Activated CD4-positive, alpha-beta T cell treated with anti-CD3 and anti-CD28 coated beads for 36 hours (primary cell): ENCODE data around the gene RECK. TPM values are rescaled to one million over a fixed set of nuclear protein-coding genes. Genes with fewer than 3 reads are reported as not detected.
"Not testable (repeated sequence)": the region's sequence is repeated elsewhere in the genome, so short reads cannot be mapped to it uniquely, and the experiment has no call there.

Experiments used
- ATAC-seq: fragments of 200-7000 bp; cut with Tn5 transposase; one replicate; pipeline ENCODE4 v1.10.0; 2021; ENCODE audit warnings: mild to moderate bottlenecking, moderate library complexity
- CTCF ChIA-PET: fragments of 350-600 bp; sonication (Branson Sonifier 250); formaldehyde crosslinking; loops from one replicate; lab custom pipeline; 2021; ENCODE audit warnings: antibody characterized with exemption; lab: Charles Lee
- POLR2A ChIA-PET: fragments of 350-600 bp; sonication (Branson Sonifier 250); formaldehyde crosslinking; loops from one replicate; lab custom pipeline; 2021; ENCODE audit warnings: antibody characterized with exemption, inconsistent platforms; lab: Charles Lee
- DNase-seq: peaks from one replicate; pipeline ENCODE4 v3.0.0-alpha.2; 2020
- H3K27ac Mint-ChIP-seq: one replicate; pipeline ENCODE4 v1.8.0; 2021; ENCODE audit warnings: mixed read lengths
- H3K27me3 Mint-ChIP-seq: one replicate; pipeline ENCODE4 v1.8.0; 2021; ENCODE audit warnings: mixed read lengths
- H3K36me3 Mint-ChIP-seq: one replicate; pipeline ENCODE4 v1.8.0; 2021; ENCODE audit warnings: low read depth, mixed read lengths
- H3K4me1 Mint-ChIP-seq: one replicate; pipeline ENCODE4 v1.8.0; 2021; ENCODE audit warnings: mixed read lengths
- H3K4me3 Mint-ChIP-seq: one replicate; pipeline ENCODE4 v1.8.0; 2021; ENCODE audit warnings: mild to moderate bottlenecking, moderate library complexity, mixed read lengths
- H3K9me3 Mint-ChIP-seq: one replicate; pipeline ENCODE4 v1.8.0; 2021; ENCODE audit warnings: low read depth, mixed read lengths
- intact Hi-C, 2 experiments: fragments of 100-400 bp; cut with DNase I in 1 of 2; cut with micrococcal nuclease in 1 of 2; formaldehyde crosslinking; loops; one replicate each; pipeline versions ENCODE4 v1.14.2 to v1.15.1; 2022 to 2024; cut with DNase I, micrococcal nuclease
- total RNA-seq, 2 experiments: library from RNA; stranded (reverse); gene quantifications; one replicate each; pipeline ENCODE4 v1.2.3, GENCODE V29; 2021

RECK gene
- total RNA-seq, 2 experiments from 2014 or later: 5.0 to 5.6 TPM

DNA sequence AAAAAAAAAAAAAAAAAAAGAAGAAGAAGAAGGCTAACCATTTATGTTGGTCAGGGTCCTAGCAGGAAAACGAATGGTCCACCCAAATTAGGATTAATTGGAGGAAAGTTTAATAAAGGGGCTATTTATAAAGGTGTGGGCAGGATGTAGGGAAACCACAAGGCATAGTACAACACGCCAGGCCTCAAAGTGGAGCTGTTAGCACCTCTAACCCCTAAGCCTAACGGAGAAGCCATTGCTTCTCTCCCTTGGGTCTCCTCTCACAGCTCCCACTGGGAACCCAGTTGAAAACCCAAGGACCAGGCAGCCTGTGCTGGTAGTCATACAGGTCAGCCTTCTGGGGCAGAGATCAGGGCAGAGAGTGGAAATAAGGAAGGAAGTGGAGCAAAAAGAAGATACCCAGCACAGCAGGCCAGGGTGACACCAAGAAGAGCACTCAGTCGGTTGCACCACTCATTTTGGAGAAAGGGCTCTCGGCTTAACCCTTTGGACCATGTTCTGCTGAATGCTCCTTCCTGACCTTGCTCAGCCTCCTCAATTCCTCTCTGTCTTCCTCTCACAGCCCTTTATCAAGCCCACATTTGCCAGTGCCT lies 91.0 kb downstream of the RECK start:
- H3K4me3 Mint-ChIP-seq: no peak overlapping the region
- peaks cover 5% of the 10 kb centered on the region for H3K36me3 Mint-ChIP-seq
- POLR2A ChIA-PET: no interaction called here
- no peaks in the 10 kb centered on the region for H3K9me3 Mint-ChIP-seq
- CTCF ChIA-PET: interaction anchor here (0.6 to 0.7 kb wide), 4 partner anchors 19 to 62 kb away, joined by 3 to 7 read pairs (median 4); no protein-coding TSS in a partner anchor
- H3K27ac Mint-ChIP-seq: no peak overlapping the region
- DNase-seq (no peak), ATAC-seq (no peak)
- H3K27me3 Mint-ChIP-seq: no peaks in the 10 kb centered on the region
- peaks cover 17% of the 10 kb centered on the region for H3K4me1 Mint-ChIP-seq
- intact Hi-C loops: no loop called here

DNA sequence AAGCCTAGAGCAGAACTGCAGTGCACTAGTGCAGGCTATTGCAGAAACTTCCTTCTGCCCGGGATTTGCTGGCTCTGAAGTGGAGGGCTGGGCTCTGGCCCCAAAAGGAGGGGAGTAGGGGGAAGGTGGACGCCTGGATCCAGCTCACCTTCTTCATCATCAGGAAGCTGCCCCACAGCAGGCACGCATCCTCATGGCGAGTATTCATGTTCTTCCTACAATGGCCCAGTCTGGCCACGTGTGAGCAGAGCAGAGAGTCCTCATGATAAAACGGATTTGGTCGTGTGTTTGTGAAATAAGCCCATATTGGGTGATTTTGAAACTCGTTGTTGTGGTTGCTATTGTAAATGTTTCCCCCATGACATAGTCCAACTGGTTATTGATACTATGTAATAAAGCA lies 91.6 kb downstream of the RECK start:
- no peak overlapping the region for H3K4me3 Mint-ChIP-seq
- POLR2A ChIA-PET: no interaction called here
- H3K36me3 Mint-ChIP-seq: no peaks in the 10 kb centered on the region

DNA sequence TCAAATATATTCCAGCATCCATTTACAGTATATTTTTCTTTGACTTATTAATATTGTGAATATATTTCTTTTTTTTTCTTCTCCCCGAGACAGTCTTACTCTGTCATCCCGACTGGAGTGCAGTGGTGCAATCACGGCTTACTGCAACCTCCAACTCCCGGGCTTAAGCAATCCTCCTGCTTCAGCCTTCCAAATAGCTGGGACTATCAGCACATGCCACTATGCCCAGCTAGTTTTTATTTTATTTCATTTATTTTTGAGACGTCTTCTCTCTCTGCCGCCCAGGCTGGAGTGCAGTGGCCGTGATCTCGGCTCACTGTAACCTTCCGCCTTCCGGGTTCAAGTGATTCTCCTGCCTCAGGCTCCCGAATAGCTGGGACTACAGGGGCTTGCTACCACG lies 92.4 kb downstream of the RECK start:
- ATAC-seq (no peak), DNase-seq (no peak)
- intact Hi-C loops: no loop called here
- Mint-ChIP-seq H3K27ac (no peak overlapping the region), H3K36me3 (no peaks in the 10 kb centered on the region), H3K4me1 (peaks cover 17% of the 10 kb centered on the region), H3K9me3 (no peaks in the 10 kb centered on the region), H3K27me3 (no peaks in the 10 kb centered on the region), H3K4me3 (no peak overlapping the region)
- POLR2A ChIA-PET: no interaction called here
- CTCF ChIA-PET: interaction anchor here (0.6 to 2.4 kb wide), 4 partner anchors 15 to 26 kb away, joined by 3 to 9 read pairs (median 4); no protein-coding TSS in a partner anchor

More for the DNA sequence above, 91.6 kb downstream of the RECK start:
- ATAC-seq: no peak
- H3K4me1 Mint-ChIP-seq: peaks cover 17% of the 10 kb centered on the region
- CTCF ChIA-PET: interaction anchor here (0.6 to 0.7 kb wide), 2 partner anchors 25 to 62 kb away, joined by 4 to 7 read pairs; no protein-coding TSS in a partner anchor
- no peaks in the 10 kb centered on the region for H3K27me3 Mint-ChIP-seq
- H3K9me3 Mint-ChIP-seq: no peaks in the 10 kb centered on the region
- intact Hi-C loops: no loop called here
- H3K27ac Mint-ChIP-seq: no peak overlapping the region
- DNase-seq: no peak

DNA sequence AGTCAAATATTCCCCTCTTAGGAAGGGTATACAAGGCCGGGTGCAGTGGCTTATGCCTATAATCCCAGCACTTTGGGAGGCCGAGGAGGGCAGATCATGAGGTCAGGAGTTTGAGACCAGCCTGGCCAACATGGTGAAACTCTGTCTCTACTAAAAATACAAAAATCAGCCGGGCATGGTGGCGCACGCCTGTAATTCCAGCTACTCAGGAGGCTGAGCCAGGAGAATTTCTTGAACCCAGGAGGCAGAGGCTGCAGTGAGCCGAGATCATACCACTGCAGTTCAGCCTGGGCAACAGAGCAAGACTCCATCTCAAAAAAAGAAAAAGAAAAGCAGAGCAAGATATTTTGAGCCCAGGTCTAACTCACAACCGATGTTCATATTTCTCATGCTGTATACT lies 95.0 kb downstream of the RECK start:
- CTCF ChIA-PET: interaction anchor here (0.6 to 2.4 kb wide), 5 partner anchors 18 to 108 kb away, joined by 3 to 9 read pairs (median 4); no protein-coding TSS in a partner anchor
- H3K27me3 Mint-ChIP-seq, ATAC-seq, H3K9me3 Mint-ChIP-seq, H3K36me3 Mint-ChIP-seq, DNase-seq, intact Hi-C loops, H3K4me3 Mint-ChIP-seq, POLR2A ChIA-PET, H3K27ac Mint-ChIP-seq: not testable (repeated sequence)
- peaks cover 16% of the 10 kb centered on the region for H3K4me1 Mint-ChIP-seq

DNA sequence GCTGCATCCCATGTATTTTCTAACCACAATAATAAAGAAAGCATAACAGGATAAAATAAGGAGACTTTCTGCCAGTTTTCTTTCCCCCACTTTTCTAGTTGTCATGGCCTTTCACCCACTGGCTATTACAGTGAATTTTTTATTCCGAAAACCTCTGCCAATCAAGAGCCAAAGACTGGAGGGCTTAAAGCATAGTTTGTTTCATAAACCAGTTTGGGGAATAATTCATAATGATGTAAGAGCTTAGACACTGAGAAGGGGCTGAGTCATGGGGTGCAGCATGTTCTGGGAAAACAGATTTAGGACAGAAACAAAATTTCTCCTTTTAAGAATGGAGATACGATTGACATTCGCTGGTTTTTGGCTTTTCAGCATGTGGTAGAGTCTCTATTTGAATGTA lies 95.4 kb downstream of the RECK start:
- Mint-ChIP-seq H3K27me3 (no peaks in the 10 kb centered on the region), H3K27ac (no peak overlapping the region), H3K9me3 (no peaks in the 10 kb centered on the region), H3K4me3 (no peak overlapping the region), H3K36me3 (no peaks in the 10 kb centered on the region), H3K4me1 (peaks cover 15% of the 10 kb centered on the region)
- ChIA-PET POLR2A (no interaction called here), CTCF (interaction anchor here (1.0 to 1.2 kb wide), 2 partner anchors 18 to 27 kb away, joined by 3 to 4 read pairs; no protein-coding TSS in a partner anchor)
- DNase-seq (no peak), ATAC-seq (no peak)
- intact Hi-C loops: no loop called here

DNA sequence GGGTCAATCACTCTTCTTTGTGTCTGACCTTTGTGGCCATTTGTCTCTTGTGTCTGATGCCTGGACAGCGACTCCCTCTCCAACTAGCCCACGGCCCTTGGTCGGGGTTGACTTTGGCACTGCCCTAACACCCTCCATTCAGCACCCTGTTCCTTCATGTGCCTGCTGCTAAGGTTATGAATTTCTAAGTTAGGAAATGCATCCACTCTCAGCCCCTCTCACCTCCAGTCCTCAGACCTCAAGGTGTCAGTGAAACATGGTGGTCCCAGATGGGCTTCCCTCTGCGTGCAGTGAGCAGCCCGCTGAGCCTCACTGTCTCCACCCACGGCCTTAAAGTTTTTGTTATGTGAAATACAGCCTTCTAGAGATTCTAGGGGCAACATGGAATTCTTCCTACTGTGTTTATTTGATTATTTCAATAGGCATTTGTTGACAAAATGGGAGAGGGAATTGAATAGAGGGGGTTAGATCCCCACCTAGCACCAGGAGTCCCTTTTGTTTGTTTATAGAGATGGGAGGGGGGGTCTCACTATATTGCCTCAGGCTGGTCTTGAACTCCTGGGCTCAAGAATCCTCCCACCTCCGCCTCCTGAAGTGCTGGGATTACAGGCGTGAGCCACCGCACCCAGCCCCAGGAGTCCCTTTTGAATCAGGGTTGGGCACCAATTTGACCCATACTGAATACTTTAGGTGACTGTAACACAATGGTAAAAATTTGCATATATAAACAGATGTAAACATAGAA lies 98.2 kb downstream of the RECK start:
- H3K36me3 Mint-ChIP-seq: no peaks in the 10 kb centered on the region
- H3K4me1 Mint-ChIP-seq: peaks cover 31% of the 10 kb centered on the region
- POLR2A ChIA-PET: no interaction called here
- no peak overlapping the region for H3K4me3 Mint-ChIP-seq
- intact Hi-C loops: loop anchor here (5.0 kb wide), 3 partner anchors 33 to 352 kb away; no protein-coding TSS in a partner anchor
- H3K9me3 Mint-ChIP-seq: no peaks in the 10 kb centered on the region
- DNase-seq (no peak), ATAC-seq (no peak)
- H3K27ac Mint-ChIP-seq: no peak overlapping the region
- no peaks in the 10 kb centered on the region for H3K27me3 Mint-ChIP-seq
- CTCF ChIA-PET: no interaction called here

DNA sequence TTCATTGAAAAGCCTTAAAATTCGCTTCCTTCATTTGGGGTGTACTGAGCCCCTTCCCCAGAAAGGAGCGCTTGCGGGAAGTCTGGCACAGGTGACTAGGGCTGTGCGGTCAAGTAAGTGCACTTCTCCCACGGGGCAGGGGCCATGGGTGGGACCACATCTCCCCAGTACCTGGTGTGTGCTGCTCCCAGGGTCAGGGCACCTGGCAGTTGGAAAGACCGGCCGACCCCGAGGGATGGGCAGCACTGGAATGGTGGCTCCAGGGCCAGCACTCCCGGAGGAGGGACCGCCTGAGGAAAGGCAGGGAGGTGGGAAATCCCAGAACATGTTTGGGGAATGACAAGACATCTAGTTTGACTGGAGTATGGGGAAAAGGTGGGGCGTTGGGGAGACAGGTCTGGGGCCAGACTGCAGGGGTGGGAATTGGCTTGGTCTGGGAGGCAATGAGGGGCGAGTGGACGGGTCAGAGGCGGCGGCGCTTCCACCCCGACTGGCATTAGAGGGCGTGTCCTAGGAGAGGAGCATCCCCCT lies 99.1 kb downstream of the RECK start:
- Mint-ChIP-seq H3K36me3 (no peaks in the 10 kb centered on the region), H3K9me3 (no peaks in the 10 kb centered on the region), H3K4me1 (peaks cover 39% of the 10 kb centered on the region), H3K27ac (no peak overlapping the region), H3K27me3 (no peaks in the 10 kb centered on the region), H3K4me3 (peak overlapping the region; percentile 67)
- CTCF ChIA-PET: interaction anchor here (0.6 to 1.5 kb wide), 4 partner anchors 28 to 1808 kb away, joined by 3 to 15 read pairs (median 6); no protein-coding TSS in a partner anchor
- POLR2A ChIA-PET: interaction anchor here (1.5 kb wide), 1 partner anchor 55 kb away, joined by 6 read pairs; the partner anchor contains the start of gene CLTA
- ATAC-seq (no peak), DNase-seq (no peak)
- intact Hi-C loops: loop anchor here (1.0 to 5.0 kb wide), 11 partner anchors 8 to 351 kb away; partner anchors contain the start of genes CLTA (in 1 of the 2), GNE (in 1 of the 2) and RECK (in 1 of the 2)

DNA sequence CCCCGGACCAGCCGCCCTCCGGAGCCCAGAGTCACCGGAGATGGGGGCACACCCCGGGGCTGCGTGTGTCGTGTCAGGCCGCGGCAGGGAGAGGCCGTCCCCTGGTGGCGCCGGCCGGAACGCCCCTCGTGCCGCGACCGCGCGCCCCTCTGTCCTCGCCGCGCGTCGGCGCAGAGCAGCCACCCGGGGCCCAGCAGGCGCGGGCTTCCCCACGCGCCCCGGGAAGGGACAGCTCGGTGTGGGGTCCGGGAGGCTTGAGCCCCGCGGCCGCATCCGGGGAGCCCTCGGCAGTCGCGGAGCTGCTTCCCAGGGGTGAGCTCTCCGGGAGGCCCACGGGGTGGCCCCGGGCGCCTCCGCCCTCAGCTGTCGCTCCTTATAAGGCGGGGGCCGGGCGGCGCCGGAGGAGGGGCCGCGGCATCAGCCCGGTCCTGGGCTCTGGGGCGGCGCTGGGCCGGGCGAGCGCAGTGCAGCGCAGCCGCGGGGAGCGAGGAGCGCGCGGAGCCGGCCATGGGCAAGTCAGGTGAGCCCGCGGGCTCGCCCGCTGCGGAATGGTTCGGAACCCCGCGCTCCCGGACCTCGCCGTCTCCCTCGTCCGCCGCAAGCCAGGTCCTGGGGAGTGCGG lies 99.7 kb downstream of the RECK start, which contains the start of gene GLIPR2:
GLIPR2 (plus strand) TSS at position 462 of the 622 bp plus-strand sequence; CDS start at position 508, 46 bp downstream.
- ATAC-seq (peak; percentile 96), DNase-seq (peak; percentile 88)
- peak within 1 kb of the TSS; percentile 81 for H3K4me3 Mint-ChIP-seq
- no peaks in the 10 kb centered on the region for H3K36me3 Mint-ChIP-seq
- intact Hi-C loops: loop anchor here (1.0 to 5.0 kb wide), 11 partner anchors 8 to 351 kb away; partner anchors contain the start of genes CLTA (in 1 of the 2), GNE (in 1 of the 2) and RECK (in 1 of the 2)
- H3K27ac Mint-ChIP-seq: peak within 1 kb of the TSS; percentile 48
- H3K4me1 Mint-ChIP-seq: peaks cover 45% of the 10 kb centered on the region
- no peaks in the 10 kb centered on the region for H3K9me3 Mint-ChIP-seq
- POLR2A ChIA-PET: interaction anchor here (0.5 to 1.5 kb wide), 3 partner anchors 27 to 530 kb away, joined by 3 to 6 read pairs (median 4); partner anchors contain the start of gene CLTA
- CTCF ChIA-PET: interaction anchor here (1.0 to 1.6 kb wide), 6 partner anchors 15 to 36 kb away, joined by 3 to 15 read pairs (median 7); partner anchors contain the start of gene CCIN
- no peaks in the 10 kb centered on the region for H3K27me3 Mint-ChIP-seq

DNA sequence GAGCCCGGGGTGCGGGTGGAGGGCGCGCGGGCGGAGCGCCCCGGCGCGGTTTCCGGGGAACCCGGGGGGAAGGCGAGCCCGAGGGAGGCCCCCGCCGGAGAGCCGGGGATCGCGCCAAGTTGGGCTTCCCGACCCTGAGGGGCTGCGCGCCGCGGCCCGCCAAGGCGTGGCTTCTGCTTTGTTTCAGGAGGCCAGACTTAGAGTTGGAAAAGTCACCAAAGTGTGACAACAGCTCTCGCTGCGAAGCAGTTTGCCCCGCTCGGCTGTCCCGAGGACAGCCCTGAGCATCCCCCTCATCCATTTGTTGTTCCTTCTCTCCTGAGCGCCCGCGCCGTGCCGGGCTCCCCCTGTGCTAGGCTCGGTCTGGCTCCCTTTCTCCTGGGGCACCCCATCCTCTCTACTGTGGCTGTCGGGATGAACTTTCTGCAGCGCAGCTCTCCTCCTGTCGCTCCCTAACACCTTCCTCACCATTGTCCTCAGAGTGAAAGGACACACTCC lies 100.2 kb downstream of the RECK start:
- no peak for DNase-seq
- POLR2A ChIA-PET: interaction anchor here (0.5 to 1.5 kb wide), 3 partner anchors 26 to 531 kb away, joined by 3 to 6 read pairs (median 4); partner anchors contain the start of gene CLTA
- no peaks in the 10 kb centered on the region for H3K9me3 Mint-ChIP-seq
- peak overlapping the region; percentile 81 for H3K4me3 Mint-ChIP-seq
- peak; percentile 5 for ATAC-seq
- H3K27me3 Mint-ChIP-seq: no peaks in the 10 kb centered on the region
- peak overlapping the region; percentile 48 for H3K27ac Mint-ChIP-seq
- H3K4me1 Mint-ChIP-seq: peaks cover 51% of the 10 kb centered on the region
- H3K36me3 Mint-ChIP-seq: no peaks in the 10 kb centered on the region
- CTCF ChIA-PET: interaction anchor here (1.0 to 1.6 kb wide), 6 partner anchors 15 to 37 kb away, joined by 3 to 15 read pairs (median 7); partner anchors contain the start of gene CCIN
- intact Hi-C loops: loop anchor here (1.0 to 5.0 kb wide), 11 partner anchors 7 to 350 kb away; partner anchors contain the start of genes CLTA (in 1 of the 2), GNE (in 1 of the 2) and RECK (in 1 of the 2)

DNA sequence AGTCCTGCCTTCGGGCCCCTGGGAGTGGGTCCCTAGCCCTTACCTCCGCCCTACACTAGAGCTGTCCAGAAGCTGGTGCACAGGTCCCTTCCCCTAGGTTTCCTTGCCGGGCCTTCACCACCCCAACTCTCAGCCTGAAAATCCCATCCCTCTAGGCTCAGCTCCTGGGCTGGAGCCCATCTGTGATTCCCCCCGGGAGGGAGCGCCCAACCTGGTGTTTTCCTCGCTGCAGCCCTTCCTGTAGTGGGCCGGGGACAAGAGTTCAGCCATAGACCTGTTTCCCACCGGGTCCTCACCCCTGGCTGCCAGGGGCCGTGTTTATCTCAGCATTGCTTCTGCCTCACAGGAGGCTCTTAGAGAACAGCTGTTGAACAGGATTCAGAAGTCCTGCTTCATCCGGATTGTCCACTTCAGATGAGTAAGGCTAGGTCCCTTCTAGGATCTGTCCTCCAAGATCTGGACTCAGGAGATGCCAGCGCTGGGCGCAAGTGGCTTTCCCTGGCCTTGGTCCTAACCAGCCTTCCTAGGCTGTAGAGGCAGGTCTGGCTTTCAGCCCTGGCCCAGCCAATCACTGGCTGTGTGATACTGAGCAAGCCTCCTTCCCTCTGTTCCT lies 100.8 kb downstream of the RECK start:
- ChIA-PET CTCF (interaction anchor here (1.1 to 1.6 kb wide), 4 partner anchors 14 to 31 kb away, joined by 3 to 14 read pairs (median 7); partner anchors contain the start of gene CCIN), POLR2A (interaction anchor here (1.1 to 1.5 kb wide), 2 partner anchors 26 to 53 kb away, joined by 3 to 6 read pairs; partner anchors contain the start of gene CLTA)
- intact Hi-C loops: loop anchor here (1.0 to 5.0 kb wide), 7 partner anchors 13 to 350 kb away; no protein-coding TSS in a partner anchor
- H3K36me3 Mint-ChIP-seq: no peaks in the 10 kb centered on the region
- H3K4me1 Mint-ChIP-seq: peaks cover 56% of the 10 kb centered on the region
- peak overlapping the region; percentile 48 for H3K27ac Mint-ChIP-seq
- no peaks in the 10 kb centered on the region for H3K9me3 Mint-ChIP-seq
- peak; percentile 23 for DNase-seq
- H3K27me3 Mint-ChIP-seq: no peaks in the 10 kb centered on the region
- peak overlapping the region; percentile 81 for H3K4me3 Mint-ChIP-seq
- ATAC-seq: no peak
